K562 (cell line): ENCODE results near the gene ADIPOR2. TPM values are rescaled to one million over a fixed set of nuclear protein-coding genes. Genes with fewer than 3 reads are reported as not detected.

Source experiments
- ATAC-seq: fragments of 200-7000 bp; cut with Tn5 transposase; 3 replicates; pipeline ENCODE4 v1.9.1; 2020; ENCODE audit warnings: moderate library complexity
- BruUV-seq: library from RNA; stranded (reverse); fragments of 400-500 nt; replicated peaks from 2 replicates; lab custom pipeline; 2021; lab: Mats Ljungman, UMichigan
- CTCF ChIA-PET: fragments of 300-600 bp; formaldehyde crosslinking; extraction: SDS; loops from one replicate; lab custom pipeline; 2021; ENCODE audit warnings: low intra/inter-chr PET ratio; lab: Yijun Ruan, JAX
- POLR2A ChIA-PET: fragments of 300-600, 350-650 bp; sonication (Branson Sonifier 250); formaldehyde crosslinking; extraction: SDS; loops from one replicate; lab custom pipeline; 2021; ENCODE audit warnings: antibody characterized with exemption, inconsistent platforms; lab: Yijun Ruan, JAX
- DNase-seq, 4 experiments: peaks; one replicate each; pipeline versions ENCODE4 v3.0.0 to v3.0.0-alpha.2; 2011 to 2018; ENCODE audit warnings: low spot score in 3 of 4, mixed read lengths in 3 of 4; ENCODE audit errors: extremely low read depth in 1 of 4
- FAIRE-seq: peaks from 2 replicates; lab custom pipeline; 2011; peaks lifted over from hg19 to GRCh38; lab: Jason Lieb, UNC
- H2AFZ ChIP-seq: 2 replicates; pipeline ENCODE4 v1.6.0; 2011; ENCODE audit warnings: low read depth, low read length, control low read depth, inconsistent platforms
- H3K27ac ChIP-seq: fragments of 200-600 bp; 3 replicates; pipeline ENCODE4 v1.8.0; 2011; ENCODE audit warnings: low read depth, mild to moderate bottlenecking, control low read depth, inconsistent platforms, low read length, moderate library complexity, mixed read lengths; ENCODE audit errors: extremely low read depth
- H3K27me3 ChIP-seq, 2 experiments: fragments of 300-600 bp in 1 of 2; 2 replicates in 1 of 2; 3 replicates in 1 of 2; pipeline versions ENCODE4 v1.6.0 to v1.8.0; 2011; ENCODE audit warnings: inconsistent platforms in 2 of 2, low read length in 2 of 2, mild to moderate bottlenecking in 1 of 2, mixed read lengths in 1 of 2, moderate library complexity in 1 of 2; ENCODE audit not compliant: control insufficient read depth in 2 of 2, insufficient read depth in 2 of 2
- H3K36me3 ChIP-seq: fragments of 300-600 bp; 3 replicates; pipeline ENCODE4 v1.8.0; 2011; ENCODE audit warnings: mild to moderate bottlenecking, low read length, inconsistent platforms; ENCODE audit not compliant: control insufficient read depth, insufficient read depth
- H3K4me1 ChIP-seq, 2 experiments: fragments of 200-600 bp in 1 of 2; replicated peaks in 1 of 2; 2 replicates in 1 of 2; 3 replicates in 1 of 2; pipeline versions ENCODE4 v1.5.1 to v1.8.0; 2011; ENCODE audit warnings: inconsistent platforms in 2 of 2, low read length in 2 of 2, mild to moderate bottlenecking in 1 of 2, mixed read lengths in 1 of 2, moderate library complexity in 1 of 2; ENCODE audit not compliant: control insufficient read depth in 2 of 2, insufficient read depth in 2 of 2
- H3K4me2 ChIP-seq: 2 replicates; pipeline ENCODE4 v1.6.1; 2011; ENCODE audit warnings: low read length, control low read depth, inconsistent platforms, mixed read lengths; ENCODE audit not compliant: insufficient read depth
- H3K4me3 ChIP-seq: fragments of 200-600 bp; sonication (generic), shearing (Covaris generic); 2 replicates; pipeline ENCODE4 v1.5.1; 2016; ENCODE audit warnings: control low read depth, inconsistent platforms
- H3K79me2 ChIP-seq: fragments of 200-600 bp; 3 replicates; pipeline ENCODE4 v1.8.0; 2011; ENCODE audit warnings: low read length, inconsistent platforms; ENCODE audit not compliant: control insufficient read depth, insufficient read depth
- H3K9ac ChIP-seq, 2 experiments: 2 replicates each; pipeline versions ENCODE4 v1.6.0 to v1.6.1; 2011; ENCODE audit warnings: low read depth in 2 of 2, low read length in 2 of 2, control low read depth in 1 of 2, inconsistent platforms in 1 of 2, mild to moderate bottlenecking in 1 of 2, mixed read lengths in 1 of 2; ENCODE audit not compliant: insufficient read depth in 1 of 2
- H3K9me1 ChIP-seq: one replicate; pipeline ENCODE4 v1.6.0; 2011; ENCODE audit warnings: inconsistent platforms, mild to moderate bottlenecking, low read length, moderate library complexity; ENCODE audit not compliant: control insufficient read depth, insufficient read depth
- H3K9me3 ChIP-seq: replicated peaks from 2 replicates; pipeline ENCODE4 v1.5.1; 2011; ENCODE audit warnings: low read depth, low read length, inconsistent platforms; ENCODE audit not compliant: control insufficient read depth, insufficient read depth
- H4K20me1 ChIP-seq: replicated peaks from 2 replicates; pipeline ENCODE4 v1.6.1; 2011; ENCODE audit warnings: low read length, inconsistent platforms, mixed read lengths; ENCODE audit not compliant: control insufficient read depth, insufficient read depth
- CBFA2T3 ChIP-seq: fragments of 450-650 bp; IDR thresholded peaks from 2 replicates; pipeline ENCODE4 v1.6.1; 2017
- ZNF121 ChIP-seq: sonication (generic); formaldehyde crosslinking; conservative IDR thresholded peaks from 2 replicates; pipeline ENCODE4 v1.8.0; 2022; ENCODE audit warnings: missing genetic modification reagents
- ZNF830 ChIP-seq: fragments of 250-450 bp; sonication (Bioruptor Pico); IDR thresholded peaks from 2 replicates; pipeline ENCODE4 v1.5.0; 2021; ENCODE audit warnings: mild to moderate bottlenecking
- whole genome bisulfite sequencing: fragments of 100-300 bp; shearing (Covaris generic); methylation state at CpG from one replicate; pipeline ENCODE4 v1.1.6; 2016; ENCODE audit warnings: low coverage, mixed read lengths; ENCODE audit not compliant: insufficient coverage; ENCODE audit errors: missing lambda C conversion rate; 5-methylcytosine and 5-hydroxymethylcytosine counted together
- in situ Hi-C: fragments of 300-500 bp; cut with MboI; formaldehyde crosslinking; loops from 4 replicates; pipeline ENCODE4 v1.15.0; 2018; ENCODE audit warnings: inconsistent platforms, mixed read lengths
- intact Hi-C: fragments of 100-400 bp; cut with micrococcal nuclease; formaldehyde crosslinking; loops from 2 replicates; pipeline ENCODE4 v1.14.2; 2022
- polyA plus RNA-seq, 8 experiments: library from polyadenylated mRNA; depleted of rRNA in 4 of 8; stranded (reverse) in 5 of 8; unstranded in 3 of 8; fragments of >200 nt; fragmentation: Nextera tagmentation in 2 of 8; fragmentation: Illumina TruSeq in 1 of 8; extraction: Ambion mirVana in 2 of 8; extraction: Trizol in 1 of 8; gene quantifications; 2 replicates each; pipeline versions ENCODE4 v1.2.1 to v1.2.3, GENCODE V29; 2011 to 2014; ENCODE audit warnings: inconsistent platforms in 1 of 8, missing spikeins in 1 of 8
- total RNA-seq, 7 experiments: library from RNA; depleted of rRNA in 6 of 7; stranded (reverse); fragments of >200 nt in 6 of 7; fragmentation: Illumina TruSeq in 2 of 7; extraction: Trizol in 2 of 7; gene quantifications; 2 replicates each; pipeline versions ENCODE4 v1.2.1 to v1.2.3, GENCODE V29; 2011 to 2021; ENCODE audit warnings: low replicate concordance in 1 of 7

ADIPOR2 gene
- total and polyA plus RNA-seq, 9 of the 15 experiments (the other 6 are each of a cell fraction or from before 2014, with no cell fraction given), result 10.9 to 63.5 (median 46.0) TPM

GRCh38 chr12:1749019-1749418, 58.1 kb downstream of the ADIPOR2 start:
- DNase-seq (no peak), ATAC-seq (no peak), FAIRE-seq (no peak)
- CTCF ChIA-PET, result no interaction called here
- in situ Hi-C loops (no loop called here), intact Hi-C loops (no loop called here)
- BruUV-seq, result no TSS peak
- Histone ChIP-seq H3K27me3 (no peaks in the 10 kb centered on the region), H3K27ac (no peak overlapping the region), H3K9me3 (peaks cover 7% of the 10 kb centered on the region), H3K36me3 (peaks cover 7% of the 10 kb centered on the region; the same call in 2 of the 3 replicates), H3K4me3 (no peak overlapping the region), H3K79me2 (peaks cover 84% of the 10 kb centered on the region), H4K20me1 (no peaks in the 10 kb centered on the region), H3K9ac (no peak overlapping the region), H3K4me2 (no peak overlapping the region), H3K9me1 (no peaks in the 10 kb centered on the region), H3K4me1 (no peaks in the 10 kb centered on the region), H2AFZ (no peak overlapping the region)
- TF ChIP-seq ZNF830 (CRISPR knock-in tag), result no peak
- WGBS, result 100% methylated on average over 5 of the region's 5 CpGs
- POLR2A ChIA-PET, result no interaction called here

- no peak for DNase-seq
- in situ Hi-C loops, result no loop called here
- H3K27me3 ChIP-seq, result no peaks in the 10 kb centered on the region
- BruUV-seq, result no TSS peak
- ChIA-PET POLR2A (no interaction called here), CTCF (no interaction called here)
- no peak for TF ChIP-seq CBFA2T3
- TF ChIP-seq ZNF121 (CRISPR knock-in tag), result peak; percentile 25; the same call in 1 of the 2 replicates
- no peaks in the 10 kb centered on the region for H3K4me1 ChIP-seq
- intact Hi-C loops, result no loop called here
- FAIRE-seq, result no peak
- H3K27ac ChIP-seq, result no peak overlapping the region
- peaks cover 75% of the 10 kb centered on the region for H3K79me2 ChIP-seq
- no peak for ATAC-seq
- no peak overlapping the region for H2AFZ ChIP-seq
- peaks cover 14% of the 10 kb centered on the region; the same call in 2 of the 3 replicates for H3K36me3 ChIP-seq
- no peak overlapping the region for H3K4me3 ChIP-seq
- H4K20me1 ChIP-seq, result no peaks in the 10 kb centered on the region
- no peaks in the 10 kb centered on the region for H3K9me1 ChIP-seq
- 69% methylated on average over 3 of the region's 3 CpGs for WGBS
- no peak overlapping the region for H3K4me2 ChIP-seq
- H3K9ac ChIP-seq, result no peak overlapping the region
- H3K9me3 ChIP-seq, result peaks cover 5% of the 10 kb centered on the region
Observed at GRCh38 chr12:1750300-1750699, 59.4 kb downstream of the ADIPOR2 start.
